CD4-positive, alpha-beta T cell treated with Interleukin-15 for 4 hours (primary cell): ENCODE measurements around the gene DNAJB12.
"Not testable (repeated sequence)": the region's sequence is repeated elsewhere in the genome, so short reads cannot be mapped to it uniquely, and the experiment has no call there.

ENCODE experiments used
- DNase-seq: peaks from one replicate; pipeline ENCODE4 v3.0.0-alpha.2; 2020; ENCODE audit warnings: low spot score

DNAJB12 gene

DNA sequence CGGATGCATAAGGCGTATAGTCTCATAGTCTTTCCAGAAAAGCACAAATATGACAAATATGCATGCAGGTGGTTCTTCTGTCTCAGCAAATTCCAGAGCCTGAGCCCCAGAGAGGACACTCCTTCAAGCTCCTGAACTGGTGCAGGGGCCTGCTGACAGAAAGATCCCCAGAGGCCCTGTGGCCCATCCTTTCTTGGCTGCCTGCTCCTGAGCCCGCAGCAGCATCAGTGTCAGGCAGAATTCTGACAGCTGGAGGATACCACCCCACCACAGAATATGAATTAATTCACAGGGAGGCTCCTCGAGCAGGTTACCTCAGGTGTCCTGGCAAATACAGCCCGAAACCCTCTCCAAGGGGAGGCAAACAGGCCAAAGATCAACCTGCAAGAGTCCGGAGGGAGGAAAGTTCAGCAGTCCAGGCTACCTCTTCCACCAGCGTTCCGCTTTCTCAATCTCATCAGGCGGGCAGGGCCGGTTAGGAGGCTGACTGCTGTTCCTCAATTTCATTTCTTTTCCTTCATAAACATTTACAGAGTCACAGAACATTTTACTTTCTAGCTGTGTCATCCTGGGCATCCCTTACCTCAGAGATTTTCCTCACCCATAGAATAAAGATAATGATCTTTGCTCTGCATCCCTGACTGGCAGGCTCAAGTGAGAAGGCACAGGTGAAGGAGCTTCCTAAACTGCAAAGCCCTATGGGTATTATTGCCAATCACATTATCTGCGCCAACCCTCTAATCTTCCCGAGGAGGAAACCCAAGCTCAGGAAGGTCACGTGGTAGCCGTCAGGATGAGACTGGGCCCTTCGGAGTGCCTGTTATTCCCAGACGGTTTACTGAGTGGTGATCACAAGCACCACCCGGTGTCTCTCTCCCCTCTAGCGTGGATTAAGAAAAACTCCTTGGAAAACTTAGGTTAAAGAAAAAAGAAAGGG is 1.4 kb downstream of the DNAJB12 start:
- no peak for DNase-seq

DNA sequence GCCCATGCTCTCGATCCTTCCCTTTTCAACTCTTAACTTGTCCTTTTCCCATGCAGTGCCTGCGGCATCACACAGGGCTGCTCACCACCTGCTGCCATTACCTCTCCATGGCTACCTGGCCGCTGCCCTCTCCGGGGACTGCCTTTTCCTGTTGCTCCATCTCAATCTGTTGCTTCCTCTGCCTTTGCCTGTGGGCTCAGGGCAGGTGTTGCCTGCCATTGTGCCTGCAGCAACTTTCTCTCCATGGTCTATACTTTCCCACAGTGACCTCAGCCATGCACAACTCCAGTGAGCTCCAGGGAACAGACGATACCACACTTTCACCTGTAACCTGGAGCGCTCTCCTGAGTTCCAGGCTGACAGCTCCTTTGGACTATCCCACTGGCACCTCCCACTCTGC is 3.2 kb downstream of the DNAJB12 start:
- no peak for DNase-seq

DNA sequence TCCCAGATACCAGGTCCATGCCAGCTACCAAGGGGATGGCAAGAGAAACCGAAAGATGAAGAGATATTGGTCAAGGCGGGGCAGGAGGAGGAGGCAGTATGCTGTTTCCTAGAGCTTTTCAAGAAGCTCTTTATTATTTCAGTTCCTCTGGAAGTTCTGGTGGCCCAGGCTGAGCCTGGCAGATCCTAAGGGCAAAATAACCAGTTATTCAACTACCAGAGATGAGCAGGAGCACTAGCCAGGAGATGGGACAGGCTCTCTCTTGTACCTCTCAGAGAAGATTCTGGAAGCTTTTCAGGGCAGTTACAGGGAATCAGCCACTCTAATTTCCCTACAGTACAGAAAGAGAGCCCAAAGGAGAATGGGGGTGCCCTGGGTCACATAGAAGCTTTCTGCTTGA is 5.3 kb downstream of the DNAJB12 start:
- no peak for DNase-seq

DNA sequence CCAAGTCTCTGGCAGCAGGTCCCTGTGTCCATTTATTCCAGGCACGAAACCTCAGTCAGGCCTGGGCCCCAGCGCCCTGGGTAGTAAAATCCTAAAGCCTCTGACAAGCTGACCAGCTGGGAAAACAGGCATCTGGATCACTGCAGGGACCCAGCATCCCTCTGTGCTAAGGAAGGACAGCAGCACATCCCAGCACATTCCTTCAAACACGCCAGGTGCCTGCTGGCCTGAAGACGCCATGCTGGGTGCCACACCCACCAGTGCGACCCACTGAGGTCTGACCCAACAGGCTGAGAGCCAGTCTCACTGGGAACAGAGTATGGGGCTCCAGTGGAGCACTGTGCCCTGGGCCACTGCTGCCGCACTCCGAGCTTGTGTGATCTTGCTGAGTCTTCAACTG is 6.4 kb downstream of the DNAJB12 start:
- DNase-seq, result no peak

DNA sequence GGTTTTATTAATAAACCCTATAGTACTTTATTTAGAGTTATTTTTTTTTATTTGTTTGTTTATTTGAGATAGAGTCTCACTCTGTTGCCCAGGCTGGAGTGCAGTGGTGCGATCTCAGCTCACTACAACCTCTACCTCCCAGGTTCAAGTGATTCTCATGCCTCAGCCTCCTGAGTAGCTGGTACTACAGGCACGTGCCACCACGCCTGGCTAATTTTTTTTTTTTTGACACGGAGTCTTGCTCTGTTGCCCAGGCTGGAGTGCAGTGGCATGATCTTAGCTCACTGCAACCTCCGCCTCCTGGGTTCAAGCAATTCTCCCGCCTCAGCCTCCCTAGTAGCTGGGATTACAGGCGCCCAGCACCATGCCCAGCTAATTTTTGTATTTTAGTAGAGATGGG is 8.6 kb downstream of the DNAJB12 start:
- DNase-seq, result not testable (repeated sequence)

DNA sequence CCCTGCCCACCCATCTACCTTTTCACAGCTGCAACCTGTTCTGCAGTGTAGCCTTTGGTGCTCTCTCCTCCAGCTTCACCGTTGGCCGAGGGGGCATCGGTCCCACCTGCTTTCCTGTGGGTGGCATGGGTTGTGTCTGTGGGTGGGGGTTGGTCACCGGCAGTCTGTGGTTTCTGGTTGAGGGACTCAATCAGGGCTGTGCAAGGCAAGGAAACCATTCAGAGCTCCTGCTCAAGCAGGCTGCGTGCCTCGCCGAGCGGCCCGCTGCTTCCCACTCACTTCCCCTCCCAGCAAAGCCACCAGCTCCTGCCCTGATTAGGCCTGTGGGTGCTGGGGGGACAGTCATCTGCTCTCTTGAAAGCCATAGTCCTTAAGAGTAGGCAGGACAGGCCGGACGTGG is 9.8 kb downstream of the DNAJB12 start:
- no peak for DNase-seq

DNA sequence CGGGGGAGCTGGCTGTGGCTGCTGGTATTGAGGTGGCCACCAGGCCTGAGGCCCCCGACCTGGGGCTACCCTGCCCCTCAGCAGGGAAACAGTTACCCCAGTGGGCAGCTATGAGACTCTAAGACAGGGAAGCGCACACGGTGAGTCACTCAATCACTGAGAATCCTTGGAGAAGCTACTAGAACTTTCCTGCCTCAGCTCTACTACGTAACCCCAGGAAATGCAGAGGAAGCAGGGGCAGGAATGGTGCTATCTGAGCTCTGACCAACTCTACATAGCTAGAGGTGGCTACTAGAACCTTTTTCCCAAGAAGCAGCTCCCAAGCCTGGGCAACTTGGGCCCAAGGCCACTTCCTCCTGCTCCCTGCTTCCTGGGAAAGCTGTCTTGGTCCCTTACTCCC is 11.8 kb downstream of the DNAJB12 start:
- DNase-seq, result no peak

DNA sequence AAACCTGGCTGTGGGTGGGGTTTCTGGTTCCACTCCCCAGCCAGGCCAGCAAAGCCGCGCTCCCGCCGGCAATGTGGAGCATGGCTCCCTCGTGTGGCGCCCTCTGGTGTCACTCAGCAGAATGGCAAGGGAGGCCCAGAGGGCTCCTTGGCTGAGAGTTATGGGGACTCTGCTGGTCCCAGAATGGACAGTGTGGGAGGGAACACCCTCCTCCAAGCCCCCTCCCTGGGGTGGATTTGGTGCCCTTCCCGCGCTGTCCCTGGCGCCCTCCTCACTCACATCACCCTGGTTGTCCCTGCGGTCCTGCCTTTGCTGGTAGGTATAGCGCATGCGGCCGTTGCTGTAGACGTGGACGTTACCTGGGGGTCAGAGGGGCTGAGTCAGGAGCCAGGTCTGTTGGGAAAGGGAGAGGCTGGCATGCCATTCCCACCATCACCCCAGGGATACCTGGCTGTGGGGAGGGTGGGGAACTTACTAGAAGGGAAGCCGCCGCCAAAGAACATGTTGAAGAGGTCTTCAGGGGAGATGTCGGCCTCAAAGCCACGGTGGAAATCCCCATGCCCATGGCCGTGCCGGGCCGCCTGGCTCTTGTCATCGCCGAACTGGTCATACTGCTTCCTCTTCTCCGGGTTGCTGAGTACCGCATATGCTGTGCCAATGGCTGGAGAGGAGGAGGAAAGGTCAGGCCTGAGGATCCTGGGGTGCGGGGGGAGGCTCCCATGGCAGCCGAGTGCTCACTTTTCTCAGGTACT is 14.0 kb downstream of the DNAJB12 start:
- peak; percentile 78 for DNase-seq

DNA sequence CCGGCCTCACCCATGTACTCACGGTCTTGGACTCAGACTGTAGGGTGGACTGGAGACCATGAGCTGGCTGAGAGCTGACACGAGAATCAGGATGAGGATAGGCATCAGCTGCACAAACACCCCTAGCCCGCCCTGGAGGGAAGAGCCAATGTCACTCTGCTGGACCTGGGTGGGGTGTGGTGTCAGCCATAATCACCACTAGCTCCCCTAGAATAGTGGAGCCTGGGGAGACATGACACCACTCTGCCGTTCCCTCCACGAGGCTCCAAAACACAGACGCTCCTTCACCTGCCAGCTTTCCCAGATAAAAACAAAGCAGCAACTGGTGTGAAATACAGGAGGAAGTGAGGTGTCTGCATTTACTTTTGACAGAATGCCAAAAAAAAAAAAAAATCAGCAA is 16.5 kb downstream of the DNAJB12 start:
- DNase-seq, result no peak

DNA sequence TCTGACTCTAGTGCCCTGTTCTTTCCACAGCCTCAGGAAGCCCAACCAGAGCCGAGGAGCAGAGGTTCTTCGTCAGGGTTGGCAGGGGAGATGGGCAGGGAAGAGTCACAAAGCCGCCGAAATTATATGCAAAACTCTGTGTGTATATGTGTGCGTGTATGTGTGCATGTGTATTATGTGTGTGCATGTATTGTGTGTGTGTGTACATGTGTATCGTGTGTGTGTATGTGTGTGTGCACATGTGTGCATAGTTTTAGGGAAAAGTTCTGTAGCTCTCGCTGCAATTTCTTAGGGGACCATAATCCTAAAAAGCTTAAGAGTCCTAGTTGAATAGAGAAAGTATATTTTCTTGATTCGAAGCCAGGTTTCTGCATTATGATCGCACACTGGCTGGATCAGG is 17.0 kb downstream of the DNAJB12 start:
- DNase-seq, result no peak

DNA sequence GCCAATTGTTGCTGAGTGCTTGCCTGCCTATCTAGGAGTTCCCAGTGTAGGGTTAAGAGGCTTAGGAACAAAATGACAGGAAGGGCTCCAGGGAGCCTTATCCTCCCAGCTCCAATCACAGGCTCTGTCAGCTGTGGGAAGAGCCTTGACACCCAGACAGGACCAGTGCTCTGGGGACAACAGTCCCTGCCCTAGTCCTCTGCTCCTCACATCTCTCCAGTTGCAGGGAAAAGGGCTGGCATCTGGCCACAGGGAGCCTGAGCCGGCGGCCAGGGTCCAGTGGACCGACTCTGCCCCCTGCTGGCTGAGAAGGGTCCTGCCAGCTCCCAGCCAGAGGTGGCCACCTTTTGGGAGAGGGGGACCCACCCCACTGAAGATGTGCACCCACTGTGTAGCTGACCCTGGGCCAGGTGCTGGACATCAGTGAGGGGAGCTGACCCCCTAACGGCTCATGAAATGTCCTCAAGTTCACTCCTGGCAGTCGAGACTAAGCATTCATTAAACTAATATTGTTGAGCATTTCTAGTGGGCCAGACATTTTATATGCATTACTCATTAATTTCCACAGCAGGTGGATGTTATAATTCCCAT is 17.6 kb downstream of the DNAJB12 start:
- peak; percentile 65 for DNase-seq

DNA sequence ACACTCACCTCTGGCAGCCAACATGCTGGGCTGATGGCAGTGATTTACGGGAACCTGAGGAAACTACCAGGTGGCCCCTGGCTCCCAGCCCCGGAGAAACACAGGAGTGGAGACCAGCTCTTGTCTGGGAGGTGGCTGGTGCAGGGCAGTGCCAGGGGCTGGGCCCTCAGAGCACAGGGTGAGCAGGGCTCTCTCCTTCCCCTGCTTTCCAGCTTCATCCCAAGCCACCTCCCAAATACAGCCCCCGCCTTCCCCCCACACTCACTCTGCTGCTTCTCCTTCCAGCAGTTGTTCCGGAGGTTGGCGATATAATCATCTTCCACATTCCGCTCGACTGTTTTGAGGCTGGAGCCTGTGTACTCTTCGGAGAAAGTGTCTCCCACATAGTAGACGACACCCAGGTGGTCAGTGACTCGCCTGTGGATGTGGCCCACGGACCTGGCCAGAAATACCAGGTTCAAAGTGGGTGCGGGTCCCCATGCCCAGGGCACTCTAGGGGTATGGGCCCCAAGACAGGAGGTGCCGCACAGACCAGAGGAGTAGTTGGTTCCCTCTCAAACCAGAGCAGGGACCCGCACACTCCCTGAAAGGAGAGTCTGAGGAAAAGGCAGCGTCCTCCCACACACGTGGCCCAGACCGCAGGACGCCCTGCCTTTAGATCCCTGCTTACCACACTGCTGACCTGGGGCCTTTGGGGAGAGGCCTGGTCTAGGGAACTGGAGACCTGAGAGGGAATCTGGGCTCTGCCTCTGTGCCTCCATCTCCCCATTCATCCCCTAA is 18.3 kb downstream of the DNAJB12 start:
- no peak for DNase-seq

DNA sequence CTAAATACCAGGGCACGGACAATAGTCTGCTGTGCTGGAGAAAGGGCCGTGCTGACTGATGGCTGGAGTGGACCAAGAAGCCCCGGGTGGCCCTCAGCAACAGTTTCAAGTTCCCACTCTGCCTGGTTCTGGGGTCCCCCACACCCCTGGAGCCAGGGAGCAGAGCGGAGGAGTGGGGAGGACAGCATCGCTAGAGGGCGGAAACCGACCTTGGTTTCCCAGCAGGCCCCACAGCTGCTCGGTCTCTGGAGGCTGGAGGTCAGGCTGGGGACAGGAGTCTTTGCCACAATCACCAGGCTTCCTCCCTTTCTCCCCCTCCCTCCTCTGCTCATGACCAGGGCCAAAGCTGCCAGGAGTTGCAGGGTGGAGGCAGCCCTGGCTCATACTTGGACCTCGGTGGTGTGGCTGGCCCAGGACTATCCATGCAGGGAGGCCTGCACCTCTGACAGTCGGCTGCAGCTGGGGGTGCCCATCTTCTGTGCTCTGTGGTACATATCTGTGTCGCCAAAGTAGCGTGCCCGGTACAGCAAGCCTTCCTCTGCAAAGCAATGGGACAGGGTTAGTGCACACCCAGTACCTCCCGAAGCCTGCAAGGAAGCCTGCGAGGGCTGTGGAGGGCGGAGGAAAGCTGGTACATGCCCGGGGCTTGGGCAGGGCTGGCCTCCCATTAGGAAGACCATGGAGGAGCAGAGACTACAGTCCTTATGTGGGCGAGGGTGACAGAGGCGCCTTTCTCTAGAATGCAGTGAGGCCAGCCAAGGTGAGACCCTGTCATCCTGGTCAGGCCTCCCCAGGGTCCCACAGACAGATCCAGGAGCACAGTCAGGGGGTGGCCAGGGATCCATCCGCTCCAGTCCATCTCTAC is 19.1 kb downstream of the DNAJB12 start:
- peak; percentile 28 for DNase-seq

DNA sequence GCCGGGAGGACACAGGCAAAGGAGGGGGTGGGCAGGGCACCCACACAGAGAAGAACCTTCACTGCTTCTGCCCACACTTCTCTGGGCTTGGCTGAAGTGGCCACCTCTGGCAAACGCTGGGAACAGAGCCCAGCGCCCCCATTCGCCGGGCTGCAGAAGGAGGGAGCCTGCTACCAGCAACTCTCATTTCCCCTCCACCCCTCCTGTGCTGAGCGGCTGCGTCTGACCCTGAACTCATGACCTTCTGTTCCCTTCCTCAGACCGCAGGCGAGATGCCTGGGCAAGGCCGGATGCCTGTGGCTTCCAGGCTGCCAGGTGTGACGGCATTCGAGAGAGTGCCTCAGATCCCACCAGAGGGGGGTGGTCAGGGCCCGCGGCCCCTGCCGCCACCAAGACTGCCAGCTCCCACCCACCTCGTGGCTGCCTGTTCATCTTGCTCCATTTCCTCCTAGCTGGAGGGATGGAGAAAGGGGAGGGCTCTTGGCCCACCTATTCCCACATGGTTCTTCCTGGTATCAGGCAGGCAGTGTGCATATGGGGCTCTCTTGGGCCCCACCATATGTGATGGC is 19.8 kb downstream of the DNAJB12 start:
- peak; percentile 71 for DNase-seq

DNA sequence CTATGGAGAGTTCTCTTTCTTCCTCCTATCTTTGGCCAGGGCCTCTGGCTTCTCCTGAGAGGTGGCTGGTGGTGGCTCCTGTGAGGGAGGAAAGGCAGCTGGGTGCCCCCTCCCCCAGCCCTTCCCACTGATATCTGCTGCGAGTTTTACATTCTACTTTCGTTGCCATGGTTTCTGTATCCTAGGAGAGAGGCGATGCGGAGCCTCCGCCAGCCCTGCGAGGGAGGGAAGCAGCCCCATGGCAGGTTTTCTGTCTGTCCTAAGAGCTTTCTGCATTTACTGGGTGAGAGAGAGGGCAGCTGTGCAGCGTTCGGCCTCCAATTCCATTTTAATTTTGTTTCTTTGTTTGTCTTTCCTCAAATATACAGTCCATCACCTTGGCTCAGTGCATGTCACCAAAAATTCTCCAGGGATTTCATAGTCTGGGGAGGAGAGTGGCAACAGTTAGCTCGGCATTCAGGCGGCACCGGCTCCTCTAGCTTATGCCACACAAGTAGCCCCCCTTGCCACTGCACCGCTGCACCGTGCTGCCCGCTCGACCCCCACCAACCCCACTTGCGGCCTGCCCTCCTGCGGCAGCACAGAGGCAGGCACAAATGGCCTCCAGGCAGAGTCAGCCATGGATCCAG is 20.4 kb downstream of the DNAJB12 start:
- no peak for DNase-seq

DNA sequence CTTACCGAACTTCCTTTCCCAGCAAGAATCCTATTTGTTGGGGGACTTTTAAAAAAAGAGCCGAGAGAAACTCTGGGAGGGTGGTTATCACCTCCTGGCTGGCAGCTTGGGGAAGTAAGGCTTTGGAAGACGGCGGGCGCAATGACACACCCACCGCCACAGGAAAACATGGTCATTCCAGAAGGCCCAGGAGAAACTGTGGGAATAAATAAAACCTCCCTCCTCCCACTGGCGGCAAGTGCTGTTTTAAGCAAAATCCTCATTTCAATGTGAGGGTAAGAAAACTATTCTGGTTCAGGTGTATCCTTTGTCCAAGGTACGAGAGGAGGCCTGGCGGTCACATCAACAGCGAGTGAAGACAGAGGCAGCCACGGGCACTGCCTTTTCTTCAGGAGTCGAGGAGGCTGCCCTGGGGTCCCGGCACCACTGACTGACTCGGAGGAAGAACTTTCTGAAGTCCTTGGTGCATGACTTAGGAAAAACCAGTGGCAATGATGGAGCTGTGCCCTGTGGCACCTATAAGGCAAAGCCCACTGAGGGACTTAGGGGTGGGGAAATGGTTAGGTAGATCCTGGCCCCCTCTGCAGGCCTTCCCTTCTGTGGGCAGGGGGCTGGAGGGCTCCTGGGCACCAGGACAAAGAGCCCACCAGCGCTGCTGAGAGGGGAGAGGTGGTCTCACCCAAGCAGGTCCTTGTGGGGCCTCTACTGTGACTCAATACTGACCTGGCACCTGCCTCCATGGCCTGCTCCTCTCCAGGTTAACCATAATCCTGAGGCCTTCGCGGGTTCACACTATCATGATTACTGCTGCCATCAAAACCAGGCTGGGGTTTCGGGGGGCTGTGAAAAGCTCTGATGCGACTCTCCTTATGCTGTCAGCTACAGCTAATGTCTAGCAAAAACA is 21.4 kb downstream of the DNAJB12 start:
- no peak for DNase-seq

DNA sequence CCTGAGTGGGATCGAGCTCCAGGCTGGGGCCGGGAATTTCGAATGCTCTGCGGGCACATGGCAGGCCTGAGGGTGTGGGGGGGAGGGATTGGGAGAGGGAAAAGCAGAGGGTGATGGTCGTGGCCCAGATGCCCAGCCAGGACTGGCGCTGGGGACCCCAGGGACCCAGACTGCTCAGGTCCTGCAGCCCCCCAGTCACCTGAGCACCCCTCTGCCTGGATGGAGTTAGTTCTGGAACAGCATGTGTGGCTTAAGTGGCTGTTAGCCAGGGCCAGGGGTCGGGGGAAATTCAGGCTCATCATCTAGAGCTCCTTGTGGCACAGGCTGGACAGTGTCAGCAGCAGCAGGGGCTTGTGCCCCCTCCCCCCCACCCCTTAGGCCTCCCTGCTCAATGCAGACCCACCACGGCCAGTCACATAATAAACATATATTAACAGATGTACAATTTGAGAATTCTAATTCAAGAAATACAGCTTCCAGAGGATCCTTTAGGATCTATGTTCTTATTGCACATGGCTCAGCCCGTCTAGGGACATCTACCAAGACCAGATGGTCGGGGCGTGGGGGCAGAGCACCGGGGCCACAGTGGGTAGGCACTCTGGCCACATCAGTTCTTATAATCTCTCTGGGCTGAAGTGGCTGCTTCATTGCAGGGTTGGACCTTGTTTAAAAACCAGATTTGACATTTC is 22.2 kb downstream of the DNAJB12 start:
- DNase-seq, result no peak

DNA sequence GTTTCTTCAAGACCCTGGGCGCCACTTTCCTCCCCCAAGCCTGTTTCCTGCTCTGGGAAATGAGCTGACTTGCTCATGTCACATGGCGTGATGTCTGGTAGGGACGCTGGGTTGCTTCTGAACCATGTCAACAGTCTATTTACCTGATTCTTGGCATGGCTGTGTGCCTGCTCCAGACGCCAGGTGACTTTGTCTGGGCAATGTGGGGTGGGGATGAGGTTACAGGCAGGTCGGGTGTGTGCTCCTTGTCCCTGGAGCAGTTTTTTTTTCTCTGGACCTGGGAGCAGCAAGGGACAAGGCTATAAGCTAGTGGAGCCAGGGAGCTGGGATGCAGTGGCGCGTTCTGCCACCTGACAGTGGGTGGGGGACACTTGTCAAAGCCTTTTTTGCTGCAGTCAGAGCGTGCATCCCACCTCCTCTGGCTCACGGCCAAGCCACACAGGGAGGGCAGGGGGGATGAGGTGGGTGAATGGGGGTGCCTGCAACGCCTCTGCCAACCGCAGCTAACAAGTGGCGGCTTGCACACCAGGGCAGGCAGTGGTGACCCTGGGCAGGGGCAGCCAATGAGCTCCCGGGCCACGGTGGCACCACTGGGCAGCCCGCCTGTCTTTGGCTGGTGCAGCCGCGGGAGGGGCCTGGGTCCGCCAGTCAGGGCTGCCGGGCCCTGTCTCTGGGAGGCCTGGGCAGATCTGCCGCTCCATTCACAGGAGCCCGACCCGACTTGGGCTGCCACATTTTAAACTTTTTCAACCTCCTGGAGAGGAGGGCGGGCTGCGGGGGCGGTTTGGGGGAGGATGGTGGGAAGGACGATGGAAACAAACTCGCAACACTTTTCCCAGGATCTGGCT is 22.9 kb downstream of the DNAJB12 start:
- DNase-seq, result peak; percentile 78
